ENCODE measurements around the gene HPS4. TPM values are rescaled to one million over a fixed set of nuclear protein-coding genes. Genes with fewer than 3 reads are reported as not detected.

Gene HPS4
- total and polyA plus RNA-seq, 2 of the 8 experiments (the other 6 are each of a cell fraction or from before 2014, with no cell fraction given), result 28.0 to 35.2 TPM

- Histone ChIP-seq H3K14ac (ENCODE audit: insufficient read length) (no peak overlapping the region), H3K23ac (ENCODE audit: insufficient read length) (no peak overlapping the region), H2AK5ac (ENCODE audit: low read depth, low read length) (no peak overlapping the region), H3K4me3 (ENCODE audit: extremely low read depth in 1 of 4, insufficient read depth in 2 of 4, low read depth in 3 of 4, low read length in 4 of 4) (no peak overlapping the region), H2BK120ac (replicated peaks; ENCODE audit: low read depth, low read length) (no peak overlapping the region), H3K79me1 (ENCODE audit: low read depth, low read length) (no peaks in the 10 kb centered on the region), H4K20me1 (replicated peaks in 1 of 2; ENCODE audit: control insufficient read depth in 1 of 2, insufficient read depth in 2 of 2, low read length in 2 of 2) (peaks cover under 1 to 13% of the 10 kb centered on the region in 2 experiments), H3K36me3 (ENCODE audit: control insufficient read depth in 2 of 4, insufficient read depth in 4 of 4, low read length in 3 of 4) (peaks cover 38 to 80% (median 75%) of the 10 kb centered on the region in 4 experiments), H4K8ac (ENCODE audit: extremely low read depth, insufficient read depth, low read length) (no peak overlapping the region), H3K9ac (replicated peaks in 1 of 4; ENCODE audit: extremely low read depth in 1 of 4, low read depth in 3 of 4, low read length in 3 of 4) (no peak overlapping the region), H4K5ac (ENCODE audit: insufficient read length, low read depth, low read length) (no peak overlapping the region), H3K23me2 (ENCODE audit: low read depth, low read length) (no peaks in the 10 kb centered on the region), H3K4me2 (ENCODE audit: insufficient read depth in 1 of 2, low read depth in 2 of 2, low read length in 2 of 2) (no peak overlapping the region), H3K27ac (ENCODE audit: low read depth, low read length) (no peak overlapping the region), H2BK12ac (ENCODE audit: low read depth, low read length) (no peak overlapping the region), H3K27me3 (replicated peaks in 1 of 4; ENCODE audit: control insufficient read depth in 3 of 4, extremely low read depth in 1 of 4, insufficient read depth in 3 of 4, low read length in 3 of 4) (no peaks in the 10 kb centered on the region), H3K79me2 (ENCODE audit: control insufficient read depth in 1 of 2, insufficient read depth in 2 of 2, low read length in 2 of 2) (no peaks in the 10 kb centered on the region), H2BK15ac (ENCODE audit: low read length) (no peak overlapping the region), H3K4ac (replicated peaks; ENCODE audit: insufficient read length, low read depth, low read length) (no peak overlapping the region), H3K9me3 (ENCODE audit: insufficient read depth in 2 of 2, low read depth in 1 of 2, low read length in 1 of 2) (no peaks in the 10 kb centered on the region), H3K4me1 (replicated peaks in 1 of 4; ENCODE audit: control insufficient read depth in 3 of 4, insufficient read depth in 4 of 4, low read length in 3 of 4) (no peaks in the 10 kb centered on the region), H2BK5ac (ENCODE audit: low read depth, low read length) (no peak overlapping the region), H2AFZ (ENCODE audit: low read length) (no peak overlapping the region), H2BK20ac (ENCODE audit: low read length) (no peak overlapping the region), H4K91ac (replicated peaks; ENCODE audit: insufficient read length, low read length) (no peak overlapping the region), H3K56ac (replicated peaks; ENCODE audit: insufficient read length, low read depth, low read length) (no peak overlapping the region), H3K18ac (ENCODE audit: extremely low read depth, low read length) (no peak overlapping the region)
- DNase-seq (ENCODE audit: low read depth in 1 of 2, low spot score in 2 of 2), result no peak
- ChIA-PET CTCF (ENCODE audit: partially characterized antibody) (interaction anchor here (0.8 kb wide), 1 partner anchor 14 kb away, joined by 3 read pairs; no protein-coding TSS in a partner anchor), POLR2A (ENCODE audit: partially characterized antibody) (interaction anchor here (0.9 to 3.4 kb wide), 5 partner anchors 9 to 16 kb away, joined by 3 to 27 read pairs (median 4); partner anchors contain the start of genes HPS4 and SRRD)
- no peak for FAIRE-seq
- TF ChIP-seq SAP30 (IDR thresholded peaks at IDR 0.05; ENCODE audit: insufficient read depth, insufficient replicate concordance, low read length) (no peak), POLR2AphosphoS5 (IDR thresholded peaks at IDR 0.05; ENCODE audit: low read depth, low read length) (no peak), ATF2 (IDR thresholded peaks at IDR 0.05; ENCODE audit: low read length) (no peak), MAFK (IDR thresholded peaks at IDR 0.05; ENCODE audit: low read depth, low read length) (no peak)
These were observed 10.9 kb upstream of the HPS4 start for GRCh38 chr22:26494506-26494905.

Measured in H1 (cell line).